Measurements from ENCODE around the gene WDR33. TPM values are rescaled to one million over a fixed set of nuclear protein-coding genes. Genes with fewer than 3 reads are reported as not detected.

WDR33 gene
- total and polyA plus RNA-seq, 10 of the 15 experiments (the other 5 are each of a cell fraction or from before 2014, with no cell fraction given) = 29.2 to 73.8 (median 45.6) TPM

DNA sequence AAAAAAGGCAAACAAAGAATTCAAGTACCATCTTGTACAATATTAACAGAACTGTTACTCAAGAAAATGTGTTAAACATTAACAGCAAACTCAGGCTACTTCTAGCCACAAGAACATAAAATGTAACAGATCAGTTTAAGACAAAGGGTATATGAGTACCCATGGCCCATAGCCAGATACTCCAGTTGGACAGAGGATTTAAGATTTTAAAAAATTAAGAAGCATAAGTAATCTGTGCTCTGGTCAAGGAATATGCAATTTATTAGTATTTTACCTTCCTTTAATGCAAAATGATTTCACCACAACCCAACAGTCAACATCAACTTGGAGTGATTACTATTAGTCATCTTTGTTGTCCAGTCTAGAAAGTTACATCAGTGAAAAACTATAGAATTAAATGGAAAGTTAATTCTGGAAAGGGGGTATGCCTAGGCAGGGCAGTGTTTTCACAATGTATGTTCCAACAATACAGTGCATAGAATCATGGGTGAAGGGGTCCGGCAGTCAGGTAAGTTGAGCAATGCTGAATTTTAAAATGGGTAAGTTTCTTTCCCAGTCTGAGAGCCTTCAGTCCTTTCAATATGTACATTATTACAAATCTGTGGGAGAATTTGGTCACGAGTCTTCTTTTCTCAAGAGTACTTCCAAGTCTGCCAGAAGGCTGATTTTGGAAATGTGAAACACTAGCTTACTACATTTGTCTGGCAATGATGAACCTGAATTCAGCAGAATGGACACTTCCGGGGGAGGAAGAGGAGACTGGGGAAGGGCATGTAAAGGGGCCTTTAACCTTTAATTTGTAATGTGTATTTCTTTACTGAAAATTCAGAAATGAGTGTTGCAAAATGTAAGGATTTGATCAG, 75.2 kb downstream of the WDR33 start:
- DNase-seq (ENCODE audit: low read depth, low spot score) (no peak), ATAC-seq (peak; percentile 74), FAIRE-seq (no peak)
- Histone ChIP-seq H2AFZ (ENCODE audit: control insufficient read depth, low read depth, low read length) (no peak overlapping the region), H3K9ac (ENCODE audit: control insufficient read depth, insufficient read depth, low read length) (no peak overlapping the region), H3K4me1 (ENCODE audit: control insufficient read depth, insufficient read depth, low read length) (0 out of 2 replicates have a peak, but pooled peaks cover 3% of the 10 kb centered on the region), H3K4me2 (ENCODE audit: control insufficient read depth, insufficient read depth) (no peak overlapping the region), H3K36me3 (ENCODE audit: control insufficient read depth in 2 of 2, insufficient read depth in 2 of 2, low read length in 1 of 2) (peaks cover 0 to 3% of the 10 kb centered on the region in 2 experiments; a peak in 2 of 4 replicates), H4K20me1 (ENCODE audit: control insufficient read depth, insufficient read depth) (no peaks in the 10 kb centered on the region), H3K4me3 (no peak overlapping the region), H3K27me3 (replicated peaks in 1 of 2; ENCODE audit: control insufficient read depth in 2 of 2, insufficient read depth in 2 of 2, low read length in 1 of 2) (no peaks in the 10 kb centered on the region), H3K9me3 (replicated peaks; ENCODE audit: control insufficient read depth, insufficient read depth, low read length) (no peaks in the 10 kb centered on the region), H3K79me2 (ENCODE audit: control insufficient read depth, insufficient read depth, low read length) (no peaks in the 10 kb centered on the region), H3K27ac (ENCODE audit: control insufficient read depth, insufficient read depth) (no peak overlapping the region; the same call in 1 of the 2 replicates)
- TF ChIP-seq NR2F1 (conservative IDR thresholded peaks at IDR 0.05) (no peak), MTA2 (IDR thresholded peaks at IDR 0.05; ENCODE audit: low read depth) (peak; percentile 55), ATF7 (IDR thresholded peaks at IDR 0.05; ENCODE audit: low read depth) (0 out of 2 replicates have a peak, but pooled peaks have one; percentile 18)
- TF ChIP-seq, protein P1, sequence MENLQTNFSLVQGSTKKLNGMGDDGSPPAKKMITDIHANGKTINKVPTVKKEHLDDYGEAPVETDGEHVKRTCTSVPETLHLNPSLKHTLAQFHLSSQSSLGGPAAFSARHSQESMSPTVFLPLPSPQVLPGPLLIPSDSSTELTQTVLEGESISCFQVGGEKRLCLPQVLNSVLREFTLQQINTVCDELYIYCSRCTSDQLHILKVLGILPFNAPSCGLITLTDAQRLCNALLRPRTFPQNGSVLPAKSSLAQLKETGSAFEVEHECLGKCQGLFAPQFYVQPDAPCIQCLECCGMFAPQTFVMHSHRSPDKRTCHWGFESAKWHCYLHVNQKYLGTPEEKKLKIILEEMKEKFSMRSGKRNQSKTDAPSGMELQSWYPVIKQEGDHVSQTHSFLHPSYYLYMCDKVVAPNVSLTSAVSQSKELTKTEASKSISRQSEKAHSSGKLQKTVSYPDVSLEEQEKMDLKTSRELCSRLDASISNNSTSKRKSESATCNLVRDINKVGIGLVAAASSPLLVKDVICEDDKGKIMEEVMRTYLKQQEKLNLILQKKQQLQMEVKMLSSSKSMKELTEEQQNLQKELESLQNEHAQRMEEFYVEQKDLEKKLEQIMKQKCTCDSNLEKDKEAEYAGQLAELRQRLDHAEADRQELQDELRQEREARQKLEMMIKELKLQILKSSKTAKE (IDR thresholded peaks at IDR 0.05; ENCODE audit: low read depth, poor library complexity, severe bottlenecking) = peak; percentile 25
- CTCF ChIA-PET = interaction anchor here (0.7 to 1.7 kb wide), 2 partner anchors 14 to 33 kb away, joined by 3 to 4 read pairs; no protein-coding TSS in a partner anchor
- intact Hi-C loops (cut with micrococcal nuclease; ENCODE audit: unreplicated experiment) = no loop called here
- RAD21 ChIA-PET (ENCODE audit: unreplicated experiment) = interaction anchor here (1.0 to 3.9 kb wide), 2 partner anchors 15 to 33 kb away, joined by 4 to 21 read pairs; partner anchors contain the start of gene SFT2D3
- WGBS (ENCODE audit: insufficient coverage, insufficient replicate concordance, low lambda C conversion rate, missing lambda C conversion rate) = 96% methylated on average over 3 of the region's 3 CpGs
- in situ Hi-C loops (cut with MboI) = no loop called here
- SMC1A ChIA-PET (ENCODE audit: uncharacterized antibody, unreplicated experiment) = interaction anchor here (0.8 to 2.5 kb wide), 6 partner anchors 12 to 72 kb away, joined by 3 to 15 read pairs (median 4); no protein-coding TSS in a partner anchor
- BruUV-seq (replicated peaks) = no TSS peak
- POLR2A ChIA-PET = interaction anchor here (1.3 to 1.7 kb wide), 4 partner anchors 14 to 72 kb away, joined by 3 to 8 read pairs (median 4); partner anchors contain the start of gene SFT2D3
